ENCODE measurements around the gene SPOCK2.

Gene SPOCK2

DNA sequence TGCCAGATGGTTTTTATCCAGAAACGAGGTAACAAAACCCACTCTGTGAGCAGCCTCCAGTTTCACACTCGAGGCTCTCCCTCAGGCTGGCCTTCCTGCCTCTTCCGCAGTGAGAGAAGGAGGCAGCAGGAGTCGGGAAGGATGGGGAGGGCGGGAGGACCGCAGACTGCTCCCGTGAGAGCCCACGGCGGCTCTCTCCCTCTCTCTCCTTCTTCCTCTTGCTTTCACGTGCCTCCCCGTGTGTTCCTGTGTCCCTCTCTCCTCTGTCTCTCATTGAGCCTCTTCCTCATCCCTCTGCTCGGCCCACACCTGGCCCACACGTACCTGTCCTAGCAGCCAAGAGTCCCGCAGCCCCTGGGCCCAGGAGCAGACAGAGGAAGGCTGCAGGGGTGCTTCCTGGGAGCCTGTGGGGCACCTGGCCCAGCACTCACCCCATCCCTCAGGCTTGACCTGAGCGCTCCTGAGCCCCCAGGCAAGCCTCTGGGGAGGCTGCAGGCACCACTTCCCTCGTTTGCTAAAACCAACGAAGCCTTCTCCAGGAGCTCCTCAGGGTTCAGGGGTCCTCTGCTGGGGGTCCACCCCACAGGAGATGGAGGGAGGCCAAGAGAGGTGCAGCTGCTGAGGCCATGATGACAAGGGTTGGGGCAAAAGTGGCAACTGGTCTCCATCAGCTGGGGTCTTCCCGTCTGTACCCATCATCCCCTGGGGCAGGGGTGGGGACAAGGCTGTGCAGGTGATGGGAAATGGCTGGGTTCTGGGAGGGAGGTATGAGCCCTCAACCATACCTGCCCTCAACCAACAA is 13.6 kb downstream of the SPOCK2 start:
- in situ Hi-C loops (cut with MboI; ENCODE audit: low sequenced_read_pairs): no loop called here

GRCh38 chr10:72073708-72074573 is 14.4 kb downstream of the SPOCK2 start:
- in situ Hi-C loops (cut with MboI; ENCODE audit: low sequenced_read_pairs): no loop called here

- in situ Hi-C loops (cut with MboI; ENCODE audit: low sequenced_read_pairs): no loop called here
These were observed 15.7 kb downstream of the SPOCK2 start for GRCh38 chr10:72072639-72073038.

DNA sequence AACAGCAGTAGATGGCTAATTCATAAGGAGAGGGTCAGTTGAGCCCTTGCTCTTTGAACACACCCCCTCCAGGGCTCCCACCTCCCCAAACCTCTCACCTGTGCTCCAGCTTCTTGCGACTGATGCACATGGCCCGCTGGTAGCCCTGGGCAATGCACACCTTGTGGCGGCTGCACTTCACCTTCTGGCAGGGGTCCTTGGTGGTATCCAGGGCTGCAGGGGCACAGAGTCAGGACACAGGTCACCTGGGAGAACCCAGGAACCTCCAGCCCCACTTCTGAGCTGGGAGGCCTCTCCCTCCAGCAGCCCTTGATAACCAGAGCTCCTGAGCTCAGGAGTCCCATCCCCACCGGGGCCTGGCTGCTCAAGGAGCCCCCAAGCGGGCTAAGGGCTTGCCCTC is 16.3 kb downstream of the SPOCK2 start:
- in situ Hi-C loops (cut with MboI; ENCODE audit: low sequenced_read_pairs): no loop called here

- in situ Hi-C loops (cut with MboI; ENCODE audit: low sequenced_read_pairs): no loop called here
These were observed 18.4 kb downstream of the SPOCK2 start for GRCh38 chr10:72069751-72070526.

DNA sequence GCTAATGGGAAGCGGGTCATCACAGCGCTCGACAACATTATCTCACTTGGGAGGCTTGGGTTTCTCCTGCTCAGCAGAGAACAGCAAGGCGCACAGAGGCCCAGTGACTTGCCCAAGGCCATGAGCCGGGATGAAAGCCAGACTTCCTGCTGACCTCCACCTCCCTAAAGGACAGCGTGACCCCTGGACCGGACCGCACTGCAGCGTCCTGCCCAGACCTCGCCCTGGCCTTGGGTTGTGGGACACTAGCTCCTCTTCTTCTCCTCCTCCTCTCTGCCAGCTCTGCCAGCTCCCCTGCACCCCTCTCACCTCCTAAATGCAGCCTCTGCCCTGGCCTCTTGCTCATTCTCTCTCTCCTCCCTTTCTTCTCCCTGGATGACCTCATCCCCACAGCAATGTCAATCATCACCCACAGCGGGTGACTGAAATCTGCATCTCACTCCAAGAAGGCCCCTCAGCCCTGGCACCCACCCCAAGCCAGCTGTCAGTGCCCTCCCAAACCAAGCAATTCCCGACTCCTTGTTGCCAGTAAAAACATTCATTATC is 19.4 kb downstream of the SPOCK2 start:
- in situ Hi-C loops (cut with MboI; ENCODE audit: low sequenced_read_pairs): no loop called here

GRCh38 chr10:72068126-72068765 is 20.1 kb downstream of the SPOCK2 start:
- in situ Hi-C loops (cut with MboI; ENCODE audit: low sequenced_read_pairs): no loop called here

DNA sequence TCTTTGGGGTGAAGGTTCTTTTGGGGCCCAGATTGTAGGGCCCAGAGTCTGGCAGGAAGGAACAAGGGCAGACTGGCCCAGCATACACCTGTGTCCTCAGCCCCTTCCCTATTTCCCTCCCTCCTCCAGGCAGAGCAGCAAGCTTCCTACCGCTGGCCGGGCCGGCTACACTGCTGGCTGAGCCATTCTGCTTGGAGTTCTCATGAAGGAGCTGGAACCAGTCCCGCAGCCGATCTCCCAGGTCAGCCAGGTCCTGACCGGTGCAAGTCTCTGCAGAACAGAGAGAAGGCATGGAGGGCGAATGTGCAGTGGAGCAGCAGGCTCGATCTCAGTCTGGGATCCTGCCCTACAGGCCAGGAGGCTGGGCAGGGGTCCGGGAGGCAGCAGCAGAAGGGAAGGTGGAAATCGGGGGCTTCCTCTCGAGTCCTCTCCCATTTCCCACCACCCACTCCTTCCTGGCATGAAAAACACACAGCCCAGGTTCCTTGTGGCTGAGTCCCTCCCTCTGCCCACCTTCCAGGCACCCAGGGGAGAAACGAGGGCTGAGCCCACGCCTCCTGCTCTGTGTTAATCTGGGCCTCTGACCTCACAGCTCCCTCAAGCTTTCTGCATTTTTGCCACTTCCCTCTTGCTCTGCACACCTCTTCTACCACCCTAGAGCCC is 20.8 kb downstream of the SPOCK2 start:
- in situ Hi-C loops (cut with MboI; ENCODE audit: low sequenced_read_pairs): no loop called here

- in situ Hi-C loops (cut with MboI; ENCODE audit: low sequenced_read_pairs): no loop called here
These were observed 21.8 kb downstream of the SPOCK2 start for GRCh38 chr10:72066318-72067284.

DNA sequence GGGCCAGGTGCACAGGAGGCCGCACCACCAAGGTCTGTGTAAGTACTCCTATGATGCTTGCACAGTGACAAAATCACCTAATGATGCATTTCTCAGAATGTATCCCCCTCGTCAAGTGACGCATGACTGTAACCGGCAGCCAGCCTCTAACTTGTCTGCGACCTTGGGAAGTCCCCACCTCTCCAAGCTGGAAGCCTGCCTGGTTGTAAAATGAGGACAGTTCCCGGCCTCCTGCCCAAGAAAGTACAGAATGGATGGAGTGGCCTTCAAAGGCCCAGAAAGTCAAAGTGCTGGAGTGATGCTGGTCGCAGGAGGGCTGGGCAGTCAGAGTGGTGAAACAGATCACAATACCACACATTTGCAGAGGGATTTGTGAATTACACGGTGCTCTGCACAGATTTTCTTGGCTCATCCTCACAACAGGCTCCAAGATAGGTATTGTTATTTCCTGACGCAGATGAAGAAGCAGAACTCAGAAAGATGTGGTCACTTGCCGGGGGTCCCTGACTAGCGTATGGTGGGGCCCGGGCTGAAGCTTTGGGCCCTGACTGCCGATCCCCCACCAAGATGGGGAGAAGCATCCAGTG is 22.8 kb downstream of the SPOCK2 start:
- in situ Hi-C loops (cut with MboI; ENCODE audit: low sequenced_read_pairs): no loop called here

DNA sequence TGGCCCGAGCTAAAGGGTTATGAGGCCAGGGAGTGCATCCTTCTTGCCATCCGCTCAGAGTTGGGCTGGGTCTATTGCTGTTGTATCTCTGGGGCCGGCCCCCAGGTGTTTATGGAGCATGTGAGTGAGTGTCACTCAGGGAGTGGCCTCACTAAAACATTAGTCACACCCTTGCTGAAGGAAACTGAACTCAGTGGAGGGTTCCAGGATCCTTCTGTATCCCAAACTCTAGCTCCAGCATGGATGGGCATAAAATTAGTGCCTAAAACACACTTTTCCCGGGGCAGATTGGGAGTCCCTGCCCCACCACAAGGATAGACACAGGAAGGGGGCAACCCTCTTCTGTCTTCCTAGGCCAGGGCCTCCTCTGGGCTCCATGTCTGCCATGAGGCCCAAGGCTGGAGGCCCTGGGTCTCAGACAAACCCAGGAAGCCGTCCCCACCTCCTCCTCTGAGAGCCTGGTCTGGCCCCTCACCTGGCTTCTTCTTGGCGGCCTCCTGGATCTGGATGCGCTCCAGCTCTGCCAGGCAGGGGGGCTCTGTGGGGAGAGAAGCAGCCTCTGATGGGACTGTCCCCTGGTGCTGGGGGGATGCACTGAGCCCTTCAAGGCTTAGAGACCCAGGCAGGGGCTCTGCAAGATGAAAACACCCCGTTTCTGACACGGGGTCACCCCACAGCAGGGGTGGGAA is 24.5 kb downstream of the SPOCK2 start:
- in situ Hi-C loops (cut with MboI; ENCODE audit: low sequenced_read_pairs): no loop called here

DNA sequence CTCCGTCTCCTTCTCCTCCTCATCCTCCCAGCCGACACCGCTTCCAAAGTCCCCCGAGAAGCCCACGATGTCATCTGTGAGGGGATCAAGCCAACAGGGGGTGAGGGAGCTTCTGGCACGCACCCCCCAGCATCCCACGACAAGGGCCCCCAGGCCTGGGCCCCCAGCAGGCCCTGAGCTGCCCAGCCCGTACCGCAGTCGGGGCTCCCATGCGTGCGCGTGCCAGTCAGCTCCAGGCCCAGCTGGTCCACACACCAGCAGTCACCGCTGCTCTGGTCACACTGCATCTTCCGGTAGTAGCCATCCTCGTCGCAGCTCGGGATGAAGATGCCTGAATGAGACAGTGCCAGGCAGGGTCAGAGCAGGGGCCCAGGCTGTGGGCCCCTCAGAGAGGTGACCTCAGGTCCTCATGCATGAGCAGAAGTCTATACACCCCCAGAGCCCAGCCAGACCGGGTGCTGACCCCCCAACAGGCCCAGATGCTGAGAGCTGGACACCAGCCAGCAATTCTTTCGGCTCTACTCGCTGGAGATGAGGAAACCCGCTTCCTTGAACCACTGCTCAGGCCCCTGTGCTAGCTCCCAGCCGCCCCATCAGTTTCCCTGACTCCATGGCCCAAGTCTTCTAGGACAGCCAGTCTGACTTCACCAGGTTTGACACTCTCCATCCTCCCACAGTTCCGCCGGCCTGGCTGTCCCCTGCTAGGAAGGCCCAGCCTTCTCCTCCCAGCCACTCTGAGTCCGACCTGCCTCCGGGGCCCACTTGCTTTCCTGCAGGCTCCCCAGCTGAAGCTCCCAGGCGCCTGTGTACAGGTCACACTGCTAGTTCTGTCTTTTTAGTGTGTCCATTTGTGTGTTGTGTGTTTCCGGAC is 25.3 kb downstream of the SPOCK2 start:
- in situ Hi-C loops (cut with MboI; ENCODE audit: low sequenced_read_pairs): no loop called here

DNA sequence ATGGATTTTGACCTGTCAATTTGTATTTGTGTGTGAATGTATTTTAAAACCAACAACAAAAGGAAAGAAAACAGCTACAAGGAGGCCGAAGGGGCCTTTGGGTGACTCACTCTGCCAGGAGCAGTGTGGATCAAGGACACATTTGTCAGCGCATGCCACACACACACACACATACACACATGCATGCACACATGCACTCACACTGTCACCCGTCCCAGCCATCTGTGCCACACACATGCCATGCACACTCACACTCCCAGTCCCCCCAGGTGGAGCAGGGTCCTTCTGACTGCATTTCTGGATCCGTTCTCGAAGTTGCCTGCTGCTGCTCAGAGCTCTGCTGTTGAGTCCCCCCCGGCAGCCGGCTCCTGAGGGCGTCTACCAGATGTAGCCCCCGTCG is 26.0 kb downstream of the SPOCK2 start:
- in situ Hi-C loops (cut with MboI; ENCODE audit: low sequenced_read_pairs): no loop called here

- in situ Hi-C loops (cut with MboI; ENCODE audit: low sequenced_read_pairs): no loop called here
These were observed 26.4 kb downstream of the SPOCK2 start for GRCh38 chr10:72061930-72062329.

GRCh38 chr10:72061491-72061890 is 26.9 kb downstream of the SPOCK2 start:
- in situ Hi-C loops (cut with MboI; ENCODE audit: low sequenced_read_pairs): no loop called here

DNA sequence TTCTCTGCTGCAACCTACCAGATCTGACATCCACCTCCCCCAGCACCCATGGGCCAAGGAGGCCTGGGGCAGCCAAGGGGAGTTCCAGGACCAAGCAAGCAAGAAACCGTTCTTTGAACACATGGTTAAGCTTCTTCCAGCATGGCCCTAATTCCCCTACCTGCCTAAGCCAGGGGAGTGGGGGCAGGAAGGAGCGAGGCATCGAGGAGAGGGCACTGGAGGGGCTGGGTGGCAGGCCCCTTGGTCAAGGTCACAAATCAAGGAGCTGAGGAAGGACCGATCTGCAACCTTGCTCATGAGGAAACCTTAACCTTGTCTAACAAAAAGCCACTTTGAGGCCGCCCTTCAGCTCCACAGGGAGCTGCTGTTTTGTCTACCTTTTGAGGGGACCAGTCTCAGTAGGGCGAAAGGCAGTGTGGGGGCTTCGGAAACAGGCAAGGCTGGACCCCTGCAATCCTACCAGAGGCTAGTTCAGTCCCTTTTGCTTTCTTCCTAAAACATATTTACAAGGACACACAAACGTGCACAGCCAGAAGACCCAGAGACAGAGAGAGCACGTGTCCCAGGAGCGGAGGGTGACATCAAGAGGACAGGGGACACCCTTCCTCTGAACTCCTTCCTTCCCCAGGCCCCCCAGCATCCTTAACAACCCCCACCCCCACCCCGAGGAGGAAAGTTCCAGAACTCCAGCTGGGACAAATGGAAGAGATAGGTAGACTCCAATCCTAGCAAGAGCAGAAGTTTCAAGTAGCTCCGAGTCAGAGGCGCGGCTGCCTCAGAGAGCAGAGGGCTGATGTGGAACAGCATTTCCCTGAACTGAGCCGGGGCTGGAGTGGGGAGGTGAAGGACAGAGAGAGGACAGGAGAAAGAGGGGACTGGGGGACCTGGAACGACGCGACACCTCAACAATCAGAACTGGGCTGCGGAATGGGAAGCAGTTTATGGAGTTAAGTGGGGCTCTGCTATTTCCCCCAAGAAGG is 28.2 kb downstream of the SPOCK2 start:
- in situ Hi-C loops (cut with MboI; ENCODE audit: low sequenced_read_pairs): no loop called here
